ENCODE measurements around the gene RNU6-9. TPM values are rescaled to one million over a fixed set of nuclear protein-coding genes. Genes with fewer than 3 reads are reported as not detected.

The RNU6-9 gene
- total and polyA plus RNA-seq, 8 donors, result not detected

- TF ChIP-seq CTCF (IDR thresholded peaks at IDR 0.05), result no peak
- Histone ChIP-seq H3K27ac (peak overlapping the region in 1 of 2 donors; percentile 79), H3K4me3 (peak overlapping the region; percentile 14 to 42), H3K4me1 (peaks cover 14 to 52% of the 10 kb centered on the region in 2 donors), H3K9me3 (no peaks in the 10 kb centered on the region), H3K27me3 (no peaks in the 10 kb centered on the region), H3K36me3 (peaks cover 0 to 10% of the 10 kb centered on the region in 2 donors)
- DNase-seq (no peak), ATAC-seq (no peak)
- intact Hi-C loops (cut with DNase I), result no loop called here
Measured at GRCh38 chr19:941292-942132, 48.2 kb downstream of the RNU6-9 start.

- no peak overlapping the region for H3K27ac ChIP-seq
- ATAC-seq (no peak), DNase-seq (no peak)
- TF ChIP-seq CTCF (IDR thresholded peaks at IDR 0.05), result no peak
- H3K27me3 ChIP-seq, result no peaks in the 10 kb centered on the region
- H3K4me1 ChIP-seq, result peaks cover 14 to 49% of the 10 kb centered on the region in 2 donors
- no peaks in the 10 kb centered on the region for H3K9me3 ChIP-seq
- peaks cover 0 to 10% of the 10 kb centered on the region in 2 donors for H3K36me3 ChIP-seq
- intact Hi-C loops (cut with DNase I), result no loop called here
- no peak overlapping the region for H3K4me3 ChIP-seq
Measured at GRCh38 chr19:942133-942645, 48.9 kb downstream of the RNU6-9 start.

Other genes starting within 250 kb of the RNU6-9 start
- gene RNF126, start 230.3 kb upstream of the RNU6-9 start, total RNA-seq, result 10 to 100 TPM; 24.3 to 34.0 TPM
- gene RNF126, start 230.3 kb upstream of the RNU6-9 start, polyA plus RNA-seq (ENCODE audit: insufficient read length in 6 of 6), result 10 to 100 TPM; 15.4 to 27.2 (median 21.1) TPM
- 100 to 1,000 TPM in 1 of 2 donors, 10 to 100 TPM in 1; 94.8 to 145 TPM for gene FSTL3, start 217.1 kb upstream of the RNU6-9 start, total RNA-seq
- gene FSTL3, start 217.1 kb upstream of the RNU6-9 start, polyA plus RNA-seq (ENCODE audit: insufficient read length in 6 of 6), result 10 to 100 TPM in 4 of 6 donors, 1 to 10 TPM in 2; 7.6 to 14.7 (median 11.2) TPM
- not detected for gene PRSS57, start 198.0 kb upstream of the RNU6-9 start, total RNA-seq
- under 1 TPM; 0.15 to 0.50 (median 0.29) TPM for gene PRSS57, start 198.0 kb upstream of the RNU6-9 start, polyA plus RNA-seq (ENCODE audit: insufficient read length in 6 of 6)
- gene PALM, start 184.5 kb upstream of the RNU6-9 start, total RNA-seq, result 10 to 100 TPM; 30.2 to 33.0 TPM
- gene PALM, start 184.5 kb upstream of the RNU6-9 start, polyA plus RNA-seq (ENCODE audit: insufficient read length in 6 of 6), result 10 to 100 TPM; 37.0 to 59.7 (median 42.8) TPM
- 10 to 100 TPM; 19.2 to 44.0 TPM for gene MISP, start 142.4 kb upstream of the RNU6-9 start, total RNA-seq
- 10 to 100 TPM in 3 of 6 donors, 1 to 10 TPM in 3; 5.8 to 15.6 (median 10.6) TPM for gene MISP, start 142.4 kb upstream of the RNU6-9 start, polyA plus RNA-seq (ENCODE audit: insufficient read length in 6 of 6)
- 100 to 1,000 TPM; 236 to 354 TPM for gene PTBP1, start 96.0 kb upstream of the RNU6-9 start, total RNA-seq
- gene PTBP1, start 96.0 kb upstream of the RNU6-9 start, polyA plus RNA-seq (ENCODE audit: insufficient read length in 6 of 6), result 100 to 1,000 TPM; 317 to 374 (median 340) TPM
- 1 to 10 TPM; 1.6 to 1.9 TPM for gene PLPPR3, start 71.5 kb upstream of the RNU6-9 start, total RNA-seq
- 10 to 100 TPM in 1 of 6 donors, 1 to 10 TPM in 5; 4.9 to 11.9 (median 6.8) TPM for gene PLPPR3, start 71.5 kb upstream of the RNU6-9 start, polyA plus RNA-seq (ENCODE audit: insufficient read length in 6 of 6)
- 1 to 10 TPM; 1.3 TPM for gene AZU1, start 65.6 kb upstream of the RNU6-9 start, total RNA-seq
- 1 to 10 TPM; 1.7 to 4.7 (median 2.5) TPM for gene AZU1, start 65.6 kb upstream of the RNU6-9 start, polyA plus RNA-seq (ENCODE audit: insufficient read length in 6 of 6)
- gene PRTN3, start 52.5 kb upstream of the RNU6-9 start, total RNA-seq, result under 1 TPM; 0.55 to 0.58 TPM
- gene PRTN3, start 52.5 kb upstream of the RNU6-9 start, polyA plus RNA-seq (ENCODE audit: insufficient read length in 6 of 6), result 1 to 10 TPM; 1.5 to 3.8 (median 3.0) TPM
- gene ELANE, start 41.2 kb upstream of the RNU6-9 start, total RNA-seq, result 1 to 10 TPM in 1 of 2 donors, under 1 TPM in 1; 0.89 to 1.3 TPM
- 1 to 10 TPM in 4 of 6 donors, under 1 TPM in 2; 0.70 to 2.2 (median 1.2) TPM for gene ELANE, start 41.2 kb upstream of the RNU6-9 start, polyA plus RNA-seq (ENCODE audit: insufficient read length in 6 of 6)
- gene CFD, start 33.8 kb upstream of the RNU6-9 start, total RNA-seq, result 10 to 100 TPM; 78.0 to 85.3 TPM
- 10 to 100 TPM in 2 of 6 donors, 1 to 10 TPM in 4; 4.9 to 22.9 (median 8.1) TPM for gene CFD, start 33.8 kb upstream of the RNU6-9 start, polyA plus RNA-seq (ENCODE audit: insufficient read length in 6 of 6)
- 10 to 100 TPM; 51.7 to 55.8 TPM for gene MED16, start 297 bp upstream of the RNU6-9 start, total RNA-seq
- gene MED16, start 297 bp upstream of the RNU6-9 start, polyA plus RNA-seq (ENCODE audit: insufficient read length in 6 of 6), result 10 to 100 TPM; 42.4 to 61.7 (median 53.0) TPM
- gene R3HDM4, start 19.7 kb downstream of the RNU6-9 start, total RNA-seq, result 10 to 100 TPM; 46.1 to 66.3 TPM
- gene R3HDM4, start 19.7 kb downstream of the RNU6-9 start, polyA plus RNA-seq (ENCODE audit: insufficient read length in 6 of 6), result 10 to 100 TPM; 28.8 to 51.2 (median 37.4) TPM
- under 1 TPM in 1 of 2 donors, not detected in 1; 0.23 TPM for gene KISS1R, start 23.8 kb downstream of the RNU6-9 start, total RNA-seq
- gene KISS1R, start 23.8 kb downstream of the RNU6-9 start, polyA plus RNA-seq (ENCODE audit: insufficient read length in 6 of 6), result under 1 TPM in 2 of 6 donors, not detected in 4; 0.11 to 0.15 TPM
- gene ARID3A, start 32.6 kb downstream of the RNU6-9 start, total RNA-seq, result 10 to 100 TPM; 20.7 to 35.7 TPM
- gene ARID3A, start 32.6 kb downstream of the RNU6-9 start, polyA plus RNA-seq (ENCODE audit: insufficient read length in 6 of 6), result 10 to 100 TPM; 20.6 to 30.5 (median 23.6) TPM
- gene WDR18, start 90.9 kb downstream of the RNU6-9 start, total RNA-seq, result 10 to 100 TPM; 36.1 to 40.7 TPM
- 10 to 100 TPM; 26.6 to 35.9 (median 34.1) TPM for gene WDR18, start 90.9 kb downstream of the RNU6-9 start, polyA plus RNA-seq (ENCODE audit: insufficient read length in 6 of 6)
- gene GRIN3B, start 106.9 kb downstream of the RNU6-9 start, total RNA-seq, result 1 to 10 TPM in 1 of 2 donors, not detected in 1; 2.7 TPM
- 1 to 10 TPM in 2 of 6 donors, under 1 TPM in 4; 0.37 to 1.4 (median 0.54) TPM for gene GRIN3B, start 106.9 kb downstream of the RNU6-9 start, polyA plus RNA-seq (ENCODE audit: insufficient read length in 6 of 6)
- 100 to 1,000 TPM; 135 to 154 TPM for gene TMEM259, start 127.6 kb downstream of the RNU6-9 start, total RNA-seq
- gene TMEM259, start 127.6 kb downstream of the RNU6-9 start, polyA plus RNA-seq (ENCODE audit: insufficient read length in 6 of 6), result 100 to 1,000 TPM in 2 of 6 donors, 10 to 100 TPM in 4; 74.2 to 117 (median 98.7) TPM
- gene RNU6-2, start 128.0 kb downstream of the RNU6-9 start, total RNA-seq, result not detected
- not detected for gene RNU6-2, start 128.0 kb downstream of the RNU6-9 start, polyA plus RNA-seq (ENCODE audit: insufficient read length in 6 of 6)
- gene CNN2, start 133.1 kb downstream of the RNU6-9 start, total RNA-seq, result 100 to 1,000 TPM; 250 to 259 TPM
- 100 to 1,000 TPM; 133 to 214 (median 160) TPM for gene CNN2, start 133.1 kb downstream of the RNU6-9 start, polyA plus RNA-seq (ENCODE audit: insufficient read length in 6 of 6)
- 10 to 100 TPM; 49.6 to 52.2 TPM for gene ABCA7, start 146.6 kb downstream of the RNU6-9 start, total RNA-seq
- 1 to 10 TPM; 3.3 to 5.5 (median 4.5) TPM for gene ABCA7, start 146.6 kb downstream of the RNU6-9 start, polyA plus RNA-seq (ENCODE audit: insufficient read length in 6 of 6)
- 10 to 100 TPM; 71.1 to 83.8 TPM for gene ARHGAP45, start 173.7 kb downstream of the RNU6-9 start, total RNA-seq
- gene ARHGAP45, start 173.7 kb downstream of the RNU6-9 start, polyA plus RNA-seq (ENCODE audit: insufficient read length in 6 of 6), result 10 to 100 TPM in 5 of 6 donors, 1 to 10 TPM in 1; 8.5 to 12.3 (median 11.2) TPM
- 100 to 1,000 TPM; 139 to 160 TPM for gene POLR2E, start 201.9 kb downstream of the RNU6-9 start, total RNA-seq
- 100 to 1,000 TPM; 120 to 147 (median 135) TPM for gene POLR2E, start 201.9 kb downstream of the RNU6-9 start, polyA plus RNA-seq (ENCODE audit: insufficient read length in 6 of 6)
- 100 to 1,000 TPM; 266 to 365 TPM for gene GPX4, start 210.5 kb downstream of the RNU6-9 start, total RNA-seq
- 100 to 1,000 TPM; 146 to 223 (median 208) TPM for gene GPX4, start 210.5 kb downstream of the RNU6-9 start, polyA plus RNA-seq (ENCODE audit: insufficient read length in 6 of 6)